ENCODE measurements around the gene SAMD11. TPM values are rescaled to one million over a fixed set of nuclear protein-coding genes. Genes with fewer than 3 reads are reported as not detected.

SAMD11 gene
- total RNA-seq, 1 donor from 2014 or later = 19.5 TPM

DNA sequence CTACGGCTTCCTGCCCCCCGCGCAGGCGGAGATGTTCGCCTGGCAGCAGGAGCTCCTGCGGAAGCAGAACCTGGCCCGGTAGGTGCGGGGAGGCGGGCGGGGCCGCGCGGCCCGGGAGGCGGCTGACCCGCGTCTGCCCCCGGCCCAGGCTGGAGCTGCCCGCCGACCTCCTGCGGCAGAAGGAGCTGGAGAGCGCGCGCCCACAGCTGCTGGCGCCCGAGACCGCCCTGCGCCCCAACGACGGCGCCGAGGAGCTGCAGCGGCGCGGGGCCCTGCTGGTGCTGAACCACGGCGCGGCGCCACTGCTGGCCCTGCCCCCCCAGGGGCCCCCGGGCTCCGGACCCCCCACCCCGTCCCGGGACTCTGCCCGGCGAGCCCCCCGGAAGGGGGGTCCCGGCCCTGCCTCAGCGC is 18.7 kb downstream of the SAMD11 start:
- H3K9me3 Mint-ChIP-seq (ENCODE audit: unreplicated experiment) = no peaks in the 10 kb centered on the region
- TF ChIP-seq, protein P1, sequence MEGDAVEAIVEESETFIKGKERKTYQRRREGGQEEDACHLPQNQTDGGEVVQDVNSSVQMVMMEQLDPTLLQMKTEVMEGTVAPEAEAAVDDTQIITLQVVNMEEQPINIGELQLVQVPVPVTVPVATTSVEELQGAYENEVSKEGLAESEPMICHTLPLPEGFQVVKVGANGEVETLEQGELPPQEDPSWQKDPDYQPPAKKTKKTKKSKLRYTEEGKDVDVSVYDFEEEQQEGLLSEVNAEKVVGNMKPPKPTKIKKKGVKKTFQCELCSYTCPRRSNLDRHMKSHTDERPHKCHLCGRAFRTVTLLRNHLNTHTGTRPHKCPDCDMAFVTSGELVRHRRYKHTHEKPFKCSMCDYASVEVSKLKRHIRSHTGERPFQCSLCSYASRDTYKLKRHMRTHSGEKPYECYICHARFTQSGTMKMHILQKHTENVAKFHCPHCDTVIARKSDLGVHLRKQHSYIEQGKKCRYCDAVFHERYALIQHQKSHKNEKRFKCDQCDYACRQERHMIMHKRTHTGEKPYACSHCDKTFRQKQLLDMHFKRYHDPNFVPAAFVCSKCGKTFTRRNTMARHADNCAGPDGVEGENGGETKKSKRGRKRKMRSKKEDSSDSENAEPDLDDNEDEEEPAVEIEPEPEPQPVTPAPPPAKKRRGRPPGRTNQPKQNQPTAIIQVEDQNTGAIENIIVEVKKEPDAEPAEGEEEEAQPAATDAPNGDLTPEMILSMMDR (IDR thresholded peaks at IDR 0.05) = no peak
- no peak overlapping the region for H3K27ac Mint-ChIP-seq (ENCODE audit: unreplicated experiment)
- H3K4me3 Mint-ChIP-seq (ENCODE audit: unreplicated experiment) = no peak overlapping the region
- peaks cover 12% of the 10 kb centered on the region for H3K36me3 Mint-ChIP-seq (ENCODE audit: unreplicated experiment)
- H3K27me3 Mint-ChIP-seq (ENCODE audit: unreplicated experiment) = no peaks in the 10 kb centered on the region
- peaks cover 55% of the 10 kb centered on the region for H3K4me1 Mint-ChIP-seq (ENCODE audit: unreplicated experiment)
- DNase-seq (ENCODE audit: extremely low spot score, unreplicated experiment) = no peak

- TF ChIP-seq, protein P1 (IDR thresholded peaks at IDR 0.05) = no peak
- DNase-seq (ENCODE audit: extremely low spot score, unreplicated experiment) = no peak
- no peaks in the 10 kb centered on the region for H3K9me3 Mint-ChIP-seq (ENCODE audit: unreplicated experiment)
- peaks cover 12% of the 10 kb centered on the region for H3K36me3 Mint-ChIP-seq (ENCODE audit: unreplicated experiment)
- no peak overlapping the region for H3K4me3 Mint-ChIP-seq (ENCODE audit: unreplicated experiment)
- H3K27me3 Mint-ChIP-seq (ENCODE audit: unreplicated experiment) = no peaks in the 10 kb centered on the region
- H3K4me1 Mint-ChIP-seq (ENCODE audit: unreplicated experiment) = peaks cover 51% of the 10 kb centered on the region
- peak overlapping the region; percentile 31 for H3K27ac Mint-ChIP-seq (ENCODE audit: unreplicated experiment)
These were observed 19.3 kb downstream of the SAMD11 start for GRCh38 chr1:942864-943533.

DNA sequence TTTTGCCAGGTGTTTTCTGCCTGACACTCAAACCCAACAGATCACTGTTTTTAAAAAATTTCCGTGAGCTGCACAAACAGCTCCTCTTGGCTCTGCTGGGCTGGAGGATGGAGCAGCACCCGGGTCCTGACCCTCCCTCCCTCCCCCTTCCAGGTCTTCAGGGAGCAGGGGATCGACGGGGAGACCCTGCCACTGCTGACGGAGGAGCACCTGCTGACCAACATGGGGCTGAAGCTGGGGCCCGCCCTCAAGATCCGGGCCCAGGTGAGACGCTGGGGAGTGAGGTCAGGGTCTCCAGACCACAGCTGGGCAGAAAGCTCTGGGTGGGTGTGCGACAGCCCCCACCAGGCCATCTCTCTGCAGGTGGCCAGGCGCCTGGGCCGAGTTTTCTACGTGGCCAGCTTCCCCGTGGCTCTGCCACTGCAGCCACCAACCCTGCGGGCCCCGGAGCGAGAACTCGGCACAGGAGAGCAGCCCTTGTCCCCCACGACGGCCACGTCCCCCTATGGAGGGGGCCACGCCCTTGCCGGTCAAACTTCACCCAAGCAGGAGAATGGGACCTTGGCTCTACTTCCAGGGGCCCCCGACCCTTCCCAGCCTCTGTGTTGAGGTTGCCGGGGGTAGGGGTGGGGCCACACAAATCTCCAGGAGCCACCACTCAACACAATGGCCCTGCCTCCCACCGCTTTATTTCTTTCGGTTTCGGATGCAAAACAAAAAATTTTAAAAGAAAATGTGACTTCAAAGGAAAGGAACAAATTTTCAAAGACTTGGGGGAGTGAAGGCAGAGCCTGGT is 20.0 kb downstream of the SAMD11 start:
- no peak overlapping the region for H3K4me3 Mint-ChIP-seq (ENCODE audit: unreplicated experiment)
- H3K36me3 Mint-ChIP-seq (ENCODE audit: unreplicated experiment) = peaks cover 12% of the 10 kb centered on the region
- H3K9me3 Mint-ChIP-seq (ENCODE audit: unreplicated experiment) = no peaks in the 10 kb centered on the region
- no peak for DNase-seq (ENCODE audit: extremely low spot score, unreplicated experiment)
- TF ChIP-seq, protein P1 (IDR thresholded peaks at IDR 0.05) = no peak
- H3K27me3 Mint-ChIP-seq (ENCODE audit: unreplicated experiment) = no peaks in the 10 kb centered on the region
- H3K4me1 Mint-ChIP-seq (ENCODE audit: unreplicated experiment) = peaks cover 44% of the 10 kb centered on the region
- H3K27ac Mint-ChIP-seq (ENCODE audit: unreplicated experiment) = peak overlapping the region; percentile 75

- H3K27me3 Mint-ChIP-seq (ENCODE audit: unreplicated experiment) = no peaks in the 10 kb centered on the region
- peaks cover 38% of the 10 kb centered on the region for H3K4me1 Mint-ChIP-seq (ENCODE audit: unreplicated experiment)
- no peak for DNase-seq (ENCODE audit: extremely low spot score, unreplicated experiment)
- peaks cover 18% of the 10 kb centered on the region for H3K36me3 Mint-ChIP-seq (ENCODE audit: unreplicated experiment)
- H3K4me3 Mint-ChIP-seq (ENCODE audit: unreplicated experiment) = no peak overlapping the region
- H3K9me3 Mint-ChIP-seq (ENCODE audit: unreplicated experiment) = no peaks in the 10 kb centered on the region
- TF ChIP-seq, protein P1 (IDR thresholded peaks at IDR 0.05) = no peak
- H3K27ac Mint-ChIP-seq (ENCODE audit: unreplicated experiment) = peak overlapping the region; percentile 75
These were observed 20.9 kb downstream of the SAMD11 start for GRCh38 chr1:944341-945325.

Data from osteocyte (in vitro differentiated cells).